SK-N-MC (cell line): Measurements from ENCODE around the gene TTC39A.

Experiments used
- EZH2 ChIP-seq: fragments of 200-600 bp; sonication (generic); IDR thresholded peaks from one replicate; pipeline ENCODE4 v1.6.1; 2017; ENCODE audit warnings: antibody characterized with exemption
- FOXP2 ChIP-seq: optimal IDR thresholded peaks from 2 replicates; pipeline ENCODE3; 2011; ENCODE audit warnings: mild to moderate bottlenecking, moderate library complexity; ENCODE audit not compliant: insufficient read depth; ENCODE audit errors: extremely low read length, control extremely low read depth
- POLR2AphosphoS5 ChIP-seq: IDR thresholded peaks from 2 replicates; pipeline ENCODE4 v1.6.1; 2012; ENCODE audit warnings: mild to moderate bottlenecking, low read depth, low read length, borderline replicate concordance

- no peak for TF ChIP-seq POLR2AphosphoS5
- no peak for TF ChIP-seq FOXP2
- no peak for TF ChIP-seq EZH2
Measured at GRCh38 chr1:51365774-51366173, 35.4 kb upstream of the TTC39A start.
